HepG2 (cell line): ENCODE data around the gene PARK7. TPM values are rescaled to one million over a fixed set of nuclear protein-coding genes. Genes with fewer than 3 reads are reported as not detected.

Source experiments
- ATAC-seq: fragments of 200-7000 bp; cut with Tn5 transposase; 3 replicates; pipeline ENCODE4 v1.9.1; 2020; ENCODE audit warnings: mild to moderate bottlenecking, moderate library complexity
- BruUV-seq: library from RNA; stranded (reverse); fragments of 400-500 nt; replicated peaks from 2 replicates; lab custom pipeline; 2021; lab: Mats Ljungman, UMichigan
- CTCF ChIA-PET: fragments of 300-600 bp; formaldehyde crosslinking; extraction: SDS; loops from one replicate; lab custom pipeline; 2021; ENCODE audit warnings: low total read pairs, inconsistent platforms, low intra/inter-chr PET ratio; lab: Yijun Ruan, JAX
- POLR2A ChIA-PET: fragments of 350-600 bp; sonication (Branson Sonifier 250); formaldehyde crosslinking; loops from one replicate; lab custom pipeline; 2020; ENCODE audit warnings: antibody characterized with exemption, inconsistent platforms; lab: Yijun Ruan, JAX
- DNase-seq: peaks from one replicate; pipeline ENCODE4 v3.0.0-alpha.2; 2015; ENCODE audit warnings: low spot score
- FAIRE-seq: peaks from 3 replicates; lab custom pipeline; 2011; peaks lifted over from hg19 to GRCh38; lab: Jason Lieb, UNC
- H2AFZ ChIP-seq: one replicate; pipeline ENCODE4 v1.6.1; 2011; ENCODE audit warnings: low read length, inconsistent platforms
- H3K27ac ChIP-seq: fragments of 300-600 bp; 3 replicates; pipeline ENCODE4 v1.8.0; 2011; ENCODE audit warnings: mixed run types, mild to moderate bottlenecking, mixed read lengths, low read length, inconsistent platforms; ENCODE audit not compliant: insufficient read depth; ENCODE audit errors: extremely low read length
- H3K27me3 ChIP-seq, 2 experiments: fragments of 200-600 bp in 1 of 2; 2 replicates in 1 of 2; 3 replicates in 1 of 2; pipeline versions ENCODE4 v1.6.0 to v1.8.0; 2011; ENCODE audit warnings: low read length in 2 of 2, mild to moderate bottlenecking in 2 of 2, moderate library complexity in 2 of 2, inconsistent platforms in 1 of 2; ENCODE audit not compliant: insufficient read depth in 2 of 2, control insufficient read depth in 1 of 2
- H3K36me3 ChIP-seq, 2 experiments: fragments of 200-600 bp in 1 of 2; replicated peaks in 1 of 2; 2 replicates in 1 of 2; 3 replicates in 1 of 2; pipeline versions ENCODE4 v1.5.1 to v1.8.0; 2011; ENCODE audit warnings: low read length in 2 of 2, inconsistent platforms in 1 of 2; ENCODE audit not compliant: insufficient read depth in 2 of 2, control insufficient read depth in 1 of 2
- H3K4me1 ChIP-seq: 2 replicates; pipeline ENCODE4 v1.5.1; 2012; ENCODE audit warnings: low read length, inconsistent platforms; ENCODE audit not compliant: insufficient read depth
- H3K4me2 ChIP-seq: 2 replicates; pipeline ENCODE4 v1.6.0; 2011; ENCODE audit warnings: low read depth, low read length, inconsistent platforms
- H3K4me3 ChIP-seq, 3 experiments: fragments of 200-600 bp in 1 of 3; sonication (generic), shearing (Covaris generic) in 1 of 3; replicated peaks in 1 of 3; 2 replicates each; pipeline ENCODE4 v1.5.1; 2011 to 2016; ENCODE audit warnings: low read length in 3 of 3, inconsistent platforms in 2 of 3, low read depth in 2 of 3, mild to moderate bottlenecking in 2 of 3, control low read depth in 1 of 3, mixed read lengths in 1 of 3; ENCODE audit not compliant: insufficient read depth in 1 of 3
- H3K79me2 ChIP-seq: one replicate; pipeline ENCODE4 v1.6.1; 2011; ENCODE audit warnings: low read length, inconsistent platforms; ENCODE audit not compliant: insufficient read depth
- H3K9ac ChIP-seq: 2 replicates; pipeline ENCODE4 v1.6.0; 2011; ENCODE audit warnings: mild to moderate bottlenecking, low read depth, low read length, inconsistent platforms; ENCODE audit not compliant: insufficient read depth
- H3K9me3 ChIP-seq: 2 replicates; pipeline ENCODE4 v1.5.1; 2012; ENCODE audit warnings: mild to moderate bottlenecking, low read length
- H4K20me1 ChIP-seq: 2 replicates; pipeline ENCODE4 v1.6.0; 2011; ENCODE audit warnings: inconsistent platforms, mild to moderate bottlenecking, low read length, moderate library complexity; ENCODE audit not compliant: insufficient read depth
- HNRNPLL ChIP-seq: fragments of 200-400 bp; formaldehyde crosslinking; IDR thresholded peaks from 2 replicates; pipeline ENCODE4 v1.6.1; 2017; ENCODE audit warnings: mild to moderate bottlenecking, low read depth, low read length; ENCODE audit not compliant: poor library complexity, severe bottlenecking
- IKZF5 ChIP-seq: IDR thresholded peaks from 2 replicates; pipeline ENCODE4 v1.6.1; 2018; ENCODE audit warnings: missing genetic modification reagents, mild to moderate bottlenecking, missing compliant biosample characterization
- NFE2L1 ChIP-seq: sonication (generic); formaldehyde crosslinking; IDR thresholded peaks from 2 replicates; pipeline ENCODE4 v1.4.0; 2020; ENCODE audit warnings: missing genetic modification reagents, mild to moderate bottlenecking, borderline replicate concordance
- SOX5 ChIP-seq: IDR thresholded peaks from 2 replicates; pipeline ENCODE4 v1.6.1; 2016; ENCODE audit warnings: borderline replicate concordance
- TERF1 ChIP-seq: sonication (generic); formaldehyde crosslinking; IDR thresholded peaks from 2 replicates; pipeline ENCODE4 v1.8.0; 2022; ENCODE audit warnings: mild to moderate bottlenecking, missing genetic modification reagents, moderate library complexity
- ZNF224 ChIP-seq: sonication (generic); formaldehyde crosslinking; IDR thresholded peaks from 2 replicates; pipeline ENCODE4 v1.5.0; 2020; ENCODE audit warnings: mild to moderate bottlenecking, missing genetic modification reagents
- ZNF512 ChIP-seq: sonication (generic); formaldehyde crosslinking; IDR thresholded peaks from 2 replicates; pipeline ENCODE4 v1.4.0; 2020; ENCODE audit warnings: mild to moderate bottlenecking, missing genetic modification reagents
- ZNF782 ChIP-seq: sonication (generic); formaldehyde crosslinking; IDR thresholded peaks from 2 replicates; pipeline ENCODE4 v1.4.0; 2020; ENCODE audit warnings: missing genetic modification reagents, mild to moderate bottlenecking, borderline replicate concordance
- WGBS: methylation state at CpG from one replicate; pipeline ENCODE4 v1.1.6; 2017; ENCODE audit warnings: low lambda C conversion rate; 5-methylcytosine and 5-hydroxymethylcytosine counted together
- in situ Hi-C: cut with HindIII; loops from 2 replicates; pipeline ENCODE4 v1.10.0; 2017; ENCODE audit warnings: low pct_unique_long_range_greater_than_20kb; ENCODE audit not compliant: extremely low pct_ligation_motif_present
- intact Hi-C: fragments of 100-400 bp; cut with micrococcal nuclease; formaldehyde crosslinking; loops from one replicate; pipeline ENCODE4 v1.10.0; 2022; ENCODE audit not compliant: unreplicated experiment
- polyA plus RNA-seq, 8 experiments: library from polyadenylated mRNA; depleted of rRNA in 3 of 8; stranded (reverse) in 7 of 8; unstranded in 1 of 8; fragments of >200 nt; fragmentation: Illumina TruSeq in 4 of 8; extraction: Trizol in 4 of 8; gene quantifications; 2 replicates each; pipeline versions ENCODE4 v1.2.1 to v1.2.3, GENCODE V29; 2011 to 2016; ENCODE audit warnings: low read depth in 4 of 8, missing spikeins in 1 of 8, mixed read lengths in 1 of 8; ENCODE audit not compliant: insufficient read depth in 1 of 8
- total RNA-seq, 5 experiments: library from RNA; depleted of rRNA; stranded (reverse); fragments of >200 nt; fragmentation: Illumina TruSeq; extraction: Trizol; gene quantifications; 2 replicates each; pipeline ENCODE4 v1.2.3, GENCODE V29; 2016; ENCODE audit warnings: low read depth in 1 of 5
- TF ChIP-seq, protein P1 (sequence below): sonication (generic); formaldehyde crosslinking; IDR thresholded peaks from 2 replicates; pipeline ENCODE4 v1.4.0; 2020; ENCODE audit warnings: mild to moderate bottlenecking, low read depth, missing genetic modification reagents

PARK7 gene
- total and polyA plus RNA-seq, 2 of the 13 experiments (the other 11 are each of a cell fraction or from before 2014, with no cell fraction given) = 212 to 296 TPM

DNA sequence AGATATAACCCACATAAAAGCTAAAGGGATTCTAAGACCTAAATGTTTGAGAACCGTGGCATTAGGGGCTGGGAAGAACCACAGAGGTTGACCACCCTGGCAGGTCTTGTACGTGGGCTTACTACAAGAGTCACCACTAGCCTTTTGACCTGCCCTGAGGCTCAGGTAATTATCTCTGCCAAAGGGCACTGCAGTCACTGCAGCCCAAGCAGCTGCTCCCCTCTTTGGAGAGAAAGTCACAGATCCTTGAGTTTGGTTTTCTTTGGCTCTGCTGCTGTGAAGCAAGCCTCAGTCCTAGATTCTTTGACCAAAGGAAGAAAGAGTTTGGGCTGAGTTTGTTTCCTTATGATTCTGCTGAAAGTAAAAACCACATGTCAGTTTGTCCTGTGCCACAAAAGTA lies 11.6 kb downstream of the PARK7 start:
- ChIA-PET CTCF (no interaction called here), POLR2A (no interaction called here)
- H3K4me3 ChIP-seq = no peak overlapping the region
- peaks cover 25 to 55% of the 10 kb centered on the region in 2 experiments for H3K36me3 ChIP-seq
- DNase-seq = no peak
- H3K4me1 ChIP-seq = 0 out of 2 replicates have a peak, but pooled peaks cover under 1% of the 10 kb centered on the region
- H3K27ac ChIP-seq = no peak overlapping the region
- H3K9me3 ChIP-seq = no peaks in the 10 kb centered on the region
- H3K9ac ChIP-seq = no peak overlapping the region
- BruUV-seq = no TSS peak
- H2AFZ ChIP-seq = no peak overlapping the region
- WGBS = 92% methylated on average over 2 of the region's 2 CpGs
- intact Hi-C loops (no loop called here), in situ Hi-C loops (no loop called here)
- ATAC-seq = no peak
- 0 out of 2 replicates have a peak, but pooled peaks cover 3% of the 10 kb centered on the region for H4K20me1 ChIP-seq
- no peak for TF ChIP-seq NFE2L1
- TF ChIP-seq HNRNPLL = no peak
- no peak for TF ChIP-seq IKZF5 (CRISPR knock-in tag)
- no peak for TF ChIP-seq ZNF224 (CRISPR knock-in tag)
- TF ChIP-seq TERF1 = no peak
- TF ChIP-seq, protein P1, sequence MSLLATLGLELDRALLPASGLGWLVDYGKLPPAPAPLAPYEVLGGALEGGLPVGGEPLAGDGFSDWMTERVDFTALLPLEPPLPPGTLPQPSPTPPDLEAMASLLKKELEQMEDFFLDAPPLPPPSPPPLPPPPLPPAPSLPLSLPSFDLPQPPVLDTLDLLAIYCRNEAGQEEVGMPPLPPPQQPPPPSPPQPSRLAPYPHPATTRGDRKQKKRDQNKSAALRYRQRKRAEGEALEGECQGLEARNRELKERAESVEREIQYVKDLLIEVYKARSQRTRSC (CRISPR knock-in tag) = no peak
- no peak for TF ChIP-seq ZNF512
- TF ChIP-seq ZNF782 (CRISPR knock-in tag) = no peak
- no peak for TF ChIP-seq SOX5 (CRISPR knock-in tag)
- H3K27me3 ChIP-seq = no peaks in the 10 kb centered on the region
- no peak for FAIRE-seq
- H3K4me2 ChIP-seq = no peak overlapping the region
- H3K79me2 ChIP-seq = peaks cover 13% of the 10 kb centered on the region
